NOMO-1 treated with dmso at 0.1 percent for 144 hours (cell line): ENCODE data around the gene TUB.

Experiments
- DNase-seq: peaks from one replicate; lab custom pipeline; 2025; ENCODE audit not compliant: unreplicated experiment; lab: John Stamatoyannopoulos, UW

The TUB gene

DNA sequence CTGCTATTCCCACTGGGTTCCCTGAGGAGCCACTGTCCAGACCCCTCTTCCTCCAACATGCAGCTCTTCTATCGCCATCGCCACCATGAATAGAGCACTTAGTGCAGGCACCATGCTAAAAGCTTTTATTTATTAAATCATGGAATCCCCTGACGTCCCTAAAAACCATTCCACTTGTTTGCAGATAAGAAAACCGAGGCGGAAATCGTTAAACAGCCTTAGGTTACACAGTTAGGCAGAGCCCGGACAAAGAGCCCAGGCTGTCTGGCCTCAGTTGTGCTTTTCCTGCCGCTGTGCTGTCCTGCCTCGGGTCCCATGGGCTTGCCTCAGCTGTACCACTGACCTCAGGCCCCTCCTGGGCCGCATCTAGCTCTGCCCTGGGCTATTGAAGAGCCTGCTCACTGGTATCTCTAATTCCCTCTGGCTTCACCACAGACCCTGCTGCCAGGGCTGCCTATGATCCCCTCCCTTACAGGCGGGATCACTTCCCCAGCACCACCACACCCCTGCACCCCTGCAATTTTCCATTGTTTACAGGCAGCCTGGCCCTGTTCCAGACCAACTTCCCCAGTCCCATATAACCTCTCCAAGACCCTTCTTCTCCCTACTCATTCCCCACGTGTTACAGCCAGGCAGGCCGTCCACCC is 13.0 kb upstream of the TUB start:
- no peak for DNase-seq

DNA sequence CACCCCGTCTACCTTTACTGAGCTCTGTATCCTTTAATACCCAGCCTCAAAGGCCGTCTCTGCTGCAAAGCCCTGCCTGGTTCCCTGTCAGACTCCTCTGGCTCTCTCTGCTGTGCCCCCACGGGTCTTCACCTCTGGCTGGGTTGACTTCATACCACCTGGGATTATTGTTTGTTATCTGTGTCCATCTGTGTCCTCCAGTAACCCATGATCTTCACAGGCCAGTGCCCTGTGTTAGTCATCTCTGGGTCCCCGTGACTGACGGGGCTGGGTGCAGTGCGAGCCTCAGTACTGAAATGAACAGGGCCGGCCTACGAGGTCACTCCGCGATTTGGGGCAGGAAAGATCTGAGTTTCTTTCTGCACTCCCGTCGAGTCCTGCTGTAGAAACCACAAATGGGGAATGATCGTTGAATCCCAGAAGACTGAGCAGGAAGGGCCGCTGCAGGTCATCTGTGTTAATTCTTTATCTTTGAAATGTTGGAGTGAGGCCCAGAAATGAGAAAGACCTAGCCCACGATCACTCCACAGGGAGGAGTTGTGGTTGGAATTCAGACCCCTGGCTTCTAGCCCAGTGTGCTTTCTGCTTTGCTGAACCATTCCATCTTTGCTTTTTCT is 12.3 kb upstream of the TUB start:
- no peak for DNase-seq

DNA sequence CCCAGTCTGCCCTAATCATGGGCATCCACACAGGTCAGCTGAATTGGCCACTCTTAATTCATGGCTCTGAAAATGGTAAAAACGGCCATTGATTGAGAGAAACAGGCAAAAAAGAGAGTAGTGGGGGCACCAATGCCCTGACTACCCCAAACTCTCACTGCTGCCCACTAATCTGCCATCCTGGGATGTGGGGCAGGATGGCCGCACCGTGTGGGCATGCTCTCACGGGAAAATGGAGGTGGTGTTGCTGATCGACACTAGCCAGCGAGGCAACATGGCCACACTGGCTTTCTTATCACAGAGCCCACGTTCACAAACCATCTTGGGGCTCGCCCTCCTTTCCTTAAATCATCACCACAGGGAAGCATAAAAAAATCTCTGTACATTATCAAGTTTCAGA is 11.2 kb upstream of the TUB start:
- no peak for DNase-seq

DNA sequence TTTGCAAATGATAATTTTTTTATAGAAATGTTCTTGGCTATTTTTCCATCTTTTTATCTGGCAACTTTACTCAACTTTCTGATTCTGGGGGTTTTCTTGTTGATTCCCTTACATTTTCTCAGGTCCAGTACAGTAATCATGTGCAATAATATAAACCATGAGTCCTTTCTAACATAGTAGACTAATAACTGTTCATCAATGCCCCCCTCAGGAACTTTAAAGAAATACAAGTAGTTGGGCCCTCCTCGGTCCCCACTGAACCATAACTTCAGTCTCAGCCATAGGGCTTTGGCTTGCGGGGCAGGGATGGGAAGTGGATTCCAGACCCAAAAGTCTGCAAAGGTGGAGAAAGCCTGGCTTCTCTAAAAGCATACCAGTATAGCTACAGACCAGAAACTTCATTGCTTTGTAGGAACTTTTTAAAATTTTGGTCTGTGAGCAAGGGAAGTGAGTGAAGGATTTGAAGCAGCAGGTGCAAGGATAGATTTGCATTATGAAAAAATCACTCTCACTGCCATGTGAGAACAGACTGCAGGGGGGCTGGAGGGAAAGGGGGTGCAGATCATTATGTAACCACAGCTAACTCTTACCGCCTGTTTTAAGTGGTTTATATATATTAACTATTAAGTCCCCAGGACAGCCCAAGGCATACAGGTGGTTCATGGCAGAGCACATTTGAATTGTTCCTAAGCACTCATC is 10.4 kb upstream of the TUB start:
- DNase-seq = no peak

DNA sequence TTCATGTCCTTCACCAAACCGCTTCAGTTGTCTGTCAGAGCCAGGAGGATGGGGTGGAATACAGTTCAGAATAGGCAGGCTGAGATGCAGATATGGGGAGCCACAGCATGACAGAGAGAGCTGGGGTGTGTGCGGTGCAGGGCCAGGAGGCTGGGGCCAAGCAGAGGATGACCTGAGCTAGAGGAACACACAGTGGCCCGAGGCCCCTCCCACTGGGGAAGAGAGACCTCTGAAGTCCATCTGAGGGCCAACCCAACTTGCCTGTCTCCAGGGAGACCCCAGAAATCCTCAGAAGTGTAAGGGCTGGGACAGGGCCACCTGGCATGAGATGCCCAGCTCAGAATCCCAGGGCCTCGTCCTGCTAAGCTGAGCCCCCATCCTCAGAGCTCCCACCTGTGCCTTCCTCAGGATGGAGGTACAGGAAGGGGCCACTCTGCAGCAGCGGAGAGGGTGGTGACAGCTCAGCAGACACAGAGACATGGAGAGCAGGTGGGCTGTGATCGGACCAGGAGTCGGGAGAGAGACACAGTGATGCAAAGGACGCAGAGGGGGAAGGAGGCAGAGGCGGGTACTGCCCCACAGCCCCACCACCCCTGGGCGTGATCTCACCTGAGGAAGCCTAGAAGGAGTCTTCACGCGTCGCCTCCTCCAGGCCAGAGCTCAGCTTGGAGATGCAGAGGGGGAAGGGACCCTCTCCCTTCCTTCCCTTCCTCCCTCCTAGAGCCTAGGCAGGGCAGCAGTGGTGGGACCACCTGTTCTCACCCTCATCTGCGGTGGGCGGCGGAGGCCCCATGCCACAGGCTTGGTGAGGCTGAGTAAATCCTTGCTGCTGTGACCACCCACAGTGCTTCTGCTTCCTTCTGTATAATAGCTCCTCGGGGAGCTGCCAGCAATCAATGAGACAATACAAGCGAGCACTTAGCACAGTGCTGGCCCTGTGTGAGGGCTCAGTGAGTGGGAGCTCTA is 9.1 kb upstream of the TUB start:
- no peak for DNase-seq

DNA sequence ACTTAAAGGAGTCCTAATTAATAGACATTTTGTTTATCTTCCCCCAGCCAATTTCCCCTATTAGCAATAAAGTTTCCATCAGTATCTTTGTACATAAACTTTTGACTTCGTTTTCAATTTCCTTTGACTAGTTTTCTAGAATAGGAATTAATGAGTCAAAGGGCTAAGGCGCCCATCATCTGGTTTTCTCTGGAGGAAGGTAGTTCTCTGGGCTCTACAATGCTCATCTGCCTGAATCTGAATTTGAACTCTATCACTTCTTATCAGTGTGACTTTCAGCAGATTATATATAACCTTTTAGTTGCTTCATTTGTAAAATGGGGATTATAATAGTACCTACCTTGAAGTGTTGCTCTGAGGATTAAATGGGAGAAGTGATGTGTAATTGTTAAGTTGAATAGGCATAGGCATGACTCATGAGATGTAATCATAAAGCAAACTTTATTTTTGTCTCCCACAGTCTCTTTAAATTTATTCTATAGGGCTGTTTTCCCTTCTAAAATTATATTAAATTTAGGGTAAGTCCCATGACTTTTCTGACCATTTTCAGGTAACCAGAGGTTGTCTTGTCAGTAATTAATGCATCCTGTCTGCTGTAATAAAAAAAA is 5.8 kb upstream of the TUB start:
- DNase-seq = no peak

DNA sequence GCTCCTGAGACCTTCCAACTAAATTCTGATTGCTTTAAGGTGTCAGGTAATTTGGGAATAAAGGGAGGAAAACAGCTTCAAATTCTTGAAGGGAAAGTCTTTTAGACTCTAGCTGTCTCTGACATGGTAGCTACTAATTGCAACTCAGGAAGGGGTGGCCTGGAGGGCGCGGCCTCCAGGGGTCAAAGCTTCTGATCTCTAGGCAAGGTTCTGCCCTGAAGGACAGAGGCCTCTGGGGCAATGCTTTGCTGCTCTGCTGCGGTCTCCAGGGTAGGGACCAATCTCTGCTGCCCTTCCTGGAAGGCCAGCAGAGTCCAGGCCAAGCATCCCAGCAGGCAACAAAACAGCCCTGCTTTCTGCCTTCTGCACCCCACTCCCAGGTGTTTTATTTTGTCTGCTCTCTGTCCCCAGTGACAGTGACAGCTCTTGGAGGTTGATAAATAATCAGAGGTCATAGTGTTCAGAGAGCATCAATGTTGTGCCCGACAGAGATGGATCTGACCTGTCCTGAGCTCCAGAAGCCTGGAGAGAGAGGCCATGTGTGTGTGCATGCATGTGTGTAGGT is 1.8 kb upstream of the TUB start:
- DNase-seq = no peak

DNA sequence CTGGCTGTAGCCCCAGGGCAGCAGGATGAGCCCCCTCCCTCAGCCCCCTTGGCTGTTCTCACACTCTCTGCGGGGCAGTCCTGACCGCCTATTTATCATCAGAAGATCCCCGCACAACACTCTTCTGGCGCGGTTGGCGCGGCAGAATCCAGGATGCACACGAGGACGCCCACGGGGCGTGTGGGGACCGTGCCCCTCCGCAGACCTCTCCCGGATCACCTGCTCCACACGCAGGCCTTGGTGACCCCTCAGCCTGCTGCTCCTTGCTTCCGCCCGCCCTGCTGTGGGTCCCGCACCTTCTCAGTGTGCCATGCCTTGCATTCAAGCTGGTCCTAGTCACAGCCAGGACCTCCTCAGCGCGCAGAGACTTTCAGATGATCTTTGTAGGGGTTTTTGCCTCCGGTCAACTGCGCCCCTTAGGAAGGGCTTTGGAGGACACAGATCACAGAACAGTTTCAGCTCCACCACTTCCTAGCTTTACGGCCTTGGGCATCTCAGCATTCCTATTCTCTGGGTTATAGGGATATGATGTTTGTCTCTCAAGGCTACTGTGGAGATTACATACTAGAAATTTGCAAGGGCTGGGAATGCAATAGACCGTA is 841 bp upstream of the TUB start:
- DNase-seq = no peak

DNA sequence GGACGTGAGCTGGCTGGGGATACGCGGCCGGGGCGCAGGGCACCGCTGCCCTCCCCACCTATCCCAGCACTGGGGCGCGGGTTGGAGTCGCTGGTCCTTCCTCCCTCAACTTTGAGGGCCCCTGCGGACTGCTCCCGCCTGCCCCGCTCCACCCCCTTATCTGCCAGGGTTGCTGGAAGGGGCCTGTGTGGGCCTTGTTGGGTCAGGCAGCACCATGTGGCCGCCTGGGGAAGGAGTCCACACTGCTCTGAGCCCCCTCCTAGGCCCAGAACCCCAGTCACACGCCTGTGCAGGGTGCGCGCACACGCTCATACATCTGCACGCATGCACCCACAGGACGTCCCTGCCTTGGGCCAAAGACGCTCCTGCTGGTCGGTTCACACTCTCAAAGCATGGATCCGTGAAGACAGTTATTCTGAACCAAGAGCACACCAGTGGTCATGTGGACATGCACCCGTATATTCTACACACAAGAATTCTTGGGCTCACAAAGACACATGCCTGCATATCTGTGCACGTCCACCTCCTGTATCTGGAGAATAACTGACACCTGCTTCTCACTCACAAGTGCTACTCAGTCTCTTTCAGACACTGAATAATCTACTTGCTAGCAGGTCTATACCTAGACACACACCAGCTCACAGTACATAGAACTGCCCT is 710 bp downstream of the TUB start:
- DNase-seq = no peak

DNA sequence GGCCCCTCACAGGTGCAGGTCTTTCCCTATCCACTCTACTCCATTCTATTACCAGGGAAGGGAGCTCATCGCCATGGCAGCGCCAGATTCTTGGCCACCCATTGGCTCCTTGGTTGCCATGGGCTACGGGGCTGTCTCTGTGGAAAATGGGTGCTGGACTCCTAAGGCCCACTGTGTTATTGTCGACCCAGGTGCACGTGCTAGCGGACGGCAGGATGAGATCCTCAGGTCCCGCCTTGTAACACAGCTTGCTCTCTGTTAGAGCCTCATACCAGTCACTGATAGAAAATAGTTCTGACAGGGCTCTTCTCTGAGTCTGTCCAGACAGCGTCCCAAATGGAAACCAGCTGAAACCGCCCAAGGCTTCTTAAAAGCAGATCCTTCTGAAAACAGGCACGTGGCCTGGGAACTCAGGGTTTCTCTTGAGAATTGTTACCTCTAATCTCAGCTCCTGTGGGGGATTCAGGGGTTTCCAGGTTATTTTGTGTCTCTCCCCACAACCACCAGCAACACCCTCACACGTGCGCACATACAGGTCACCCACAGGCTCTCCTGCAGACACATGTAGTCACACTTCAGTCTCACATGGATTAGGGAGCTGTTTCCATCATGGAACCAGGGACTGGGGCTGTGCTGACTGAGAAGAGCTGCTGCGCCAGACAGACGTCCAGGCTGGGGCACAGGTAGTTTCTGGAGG is 1.5 kb downstream of the TUB start:
- DNase-seq = no peak

DNA sequence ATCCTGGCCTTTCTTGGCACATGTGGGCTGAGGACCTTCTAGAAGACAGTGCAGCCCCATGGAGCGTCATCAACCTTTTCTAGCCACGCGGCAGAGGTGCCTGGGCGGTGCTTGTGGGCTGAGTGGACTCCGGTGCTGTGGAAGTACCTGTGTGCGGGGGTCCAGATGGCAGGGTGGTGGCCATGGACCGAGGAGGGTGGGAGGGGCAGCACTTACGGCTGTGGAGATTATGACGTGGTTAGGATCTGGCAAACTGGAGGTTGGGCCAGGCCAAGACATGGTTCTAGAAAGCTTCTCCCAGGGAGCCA is 2.0 kb downstream of the TUB start:
- DNase-seq = no peak

DNA sequence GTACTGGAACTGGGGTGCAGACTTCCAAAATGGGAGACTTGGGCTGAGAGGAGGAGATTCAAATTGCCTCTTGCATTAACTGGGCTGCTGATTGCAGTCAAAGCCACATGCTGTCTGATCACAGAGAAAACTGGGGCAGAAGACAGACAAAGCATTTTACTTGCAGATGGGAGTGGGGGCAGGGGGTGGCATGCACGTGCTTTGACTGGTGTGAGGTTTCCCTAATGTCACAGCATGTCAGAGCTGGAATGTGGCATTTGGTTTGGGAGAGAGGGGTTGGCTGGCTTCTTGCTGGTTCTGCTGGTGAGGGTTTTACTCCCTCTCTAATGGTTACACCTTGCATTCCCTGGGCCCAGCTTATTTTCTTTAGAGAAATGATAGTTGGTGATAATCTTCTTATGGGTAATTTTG is 2.9 kb downstream of the TUB start:
- no peak for DNase-seq

DNA sequence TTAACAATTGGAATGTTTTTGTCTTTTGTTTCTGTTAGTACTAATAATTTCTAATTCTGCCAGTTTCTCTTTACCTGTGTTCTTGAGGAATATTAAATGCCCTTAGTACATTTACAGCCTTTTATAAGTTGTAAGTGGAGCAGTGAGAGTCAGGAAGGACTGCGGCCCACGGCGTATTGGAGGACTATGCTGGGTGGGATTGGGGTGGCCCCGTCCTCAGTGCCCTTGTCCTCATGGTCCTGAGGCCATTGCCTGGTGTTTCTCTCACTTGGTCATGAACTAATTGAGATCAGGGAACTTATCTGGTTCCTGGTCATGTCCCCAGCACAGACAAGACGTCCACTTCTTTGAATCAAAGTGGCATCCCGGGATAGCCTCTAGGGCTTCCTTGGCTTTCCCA is 3.3 kb downstream of the TUB start:
- DNase-seq = no peak

DNA sequence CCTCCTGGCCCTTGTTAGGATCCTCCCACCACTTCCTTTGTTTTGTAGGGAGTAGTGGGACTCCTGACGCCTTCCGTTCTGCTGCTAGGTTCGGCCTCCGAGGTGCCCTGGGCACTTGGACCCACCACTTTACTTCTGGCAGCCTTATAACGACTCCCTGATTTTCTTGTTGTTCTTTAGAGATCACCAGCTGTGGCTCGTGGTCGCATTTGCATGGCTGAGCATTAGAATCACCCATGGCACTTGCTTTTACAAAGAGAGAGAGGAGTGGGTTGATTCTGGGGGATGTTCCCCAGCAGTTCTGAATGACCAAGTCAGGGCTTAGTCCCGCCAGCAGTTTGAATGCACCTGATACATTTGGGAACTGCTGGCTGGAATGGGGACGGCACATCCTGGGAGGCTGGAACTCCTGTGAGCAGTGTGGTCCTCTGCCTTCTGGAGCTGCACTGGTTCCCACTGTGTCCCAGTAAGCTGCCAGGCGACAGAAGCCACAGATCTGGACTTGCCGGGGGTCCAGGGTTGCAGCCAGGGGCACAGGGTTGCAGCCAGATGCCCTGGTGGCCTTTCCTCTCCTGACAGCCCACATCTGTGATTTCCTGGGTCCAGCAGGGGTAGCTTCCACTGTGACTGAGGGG is 4.1 kb downstream of the TUB start:
- no peak for DNase-seq

DNA sequence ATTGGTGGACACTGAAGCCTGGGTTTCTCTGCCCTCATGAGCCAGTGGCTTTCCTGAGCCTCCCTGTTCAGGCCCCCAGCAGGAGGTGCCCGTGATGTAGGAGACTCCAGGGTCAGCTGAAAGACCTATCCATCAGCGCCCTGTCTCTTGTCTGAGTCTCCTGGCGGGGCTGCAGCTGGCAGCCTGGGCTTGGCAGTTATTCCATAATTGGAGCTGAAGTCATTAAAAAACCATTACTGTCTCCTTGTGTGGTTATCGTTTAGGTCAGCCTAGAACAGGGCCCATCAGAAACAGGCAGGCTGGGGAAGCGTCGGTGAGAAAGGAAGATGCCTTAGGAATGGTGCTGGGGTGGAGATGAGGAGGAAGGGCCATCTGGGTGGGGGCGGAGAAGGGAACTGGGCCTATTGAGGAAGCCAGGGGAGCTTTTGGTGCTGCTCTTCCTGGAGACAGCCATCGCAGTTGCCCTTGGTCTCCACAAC is 5.0 kb downstream of the TUB start:
- DNase-seq = no peak

DNA sequence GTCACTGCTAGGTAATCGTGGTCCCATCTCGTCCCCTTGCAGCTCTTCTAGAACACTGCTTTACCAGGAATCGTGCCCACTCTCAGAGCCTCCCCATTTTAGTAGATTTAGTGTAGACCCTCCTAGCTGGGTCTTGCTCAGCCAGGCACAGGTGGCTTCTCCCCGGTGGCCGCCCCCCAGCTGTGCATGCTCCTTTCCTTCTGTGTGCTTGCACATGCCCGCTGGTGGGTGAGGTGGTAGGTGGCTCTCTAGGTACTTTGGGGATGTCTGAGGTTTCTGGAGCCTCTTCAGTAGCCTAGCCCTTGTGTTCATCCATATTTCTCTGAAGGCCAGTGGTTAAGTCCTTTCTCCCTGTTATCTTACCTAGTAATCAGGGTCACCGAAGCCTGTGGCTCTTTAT is 5.6 kb downstream of the TUB start:
- no peak for DNase-seq

DNA sequence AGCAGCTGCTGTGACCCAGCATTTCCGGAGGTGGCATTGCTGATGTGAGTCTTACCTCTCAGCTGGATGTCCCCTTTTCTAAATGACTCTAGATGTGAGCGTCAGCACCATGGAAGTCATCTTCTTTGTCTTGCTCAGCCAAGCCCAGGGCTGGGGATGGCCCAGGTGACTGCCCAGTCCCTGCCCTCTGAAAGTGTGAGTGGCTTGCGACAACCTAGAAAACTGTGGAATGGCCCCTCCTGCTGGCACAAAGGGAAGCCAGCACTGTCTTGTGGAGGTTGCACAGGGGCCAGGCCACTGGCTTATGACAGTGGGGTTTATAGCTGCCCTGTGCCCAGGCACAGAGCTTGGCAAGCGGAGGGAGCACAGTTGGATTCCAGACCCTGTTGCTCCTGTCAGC is 6.2 kb downstream of the TUB start:
- DNase-seq = no peak

DNA sequence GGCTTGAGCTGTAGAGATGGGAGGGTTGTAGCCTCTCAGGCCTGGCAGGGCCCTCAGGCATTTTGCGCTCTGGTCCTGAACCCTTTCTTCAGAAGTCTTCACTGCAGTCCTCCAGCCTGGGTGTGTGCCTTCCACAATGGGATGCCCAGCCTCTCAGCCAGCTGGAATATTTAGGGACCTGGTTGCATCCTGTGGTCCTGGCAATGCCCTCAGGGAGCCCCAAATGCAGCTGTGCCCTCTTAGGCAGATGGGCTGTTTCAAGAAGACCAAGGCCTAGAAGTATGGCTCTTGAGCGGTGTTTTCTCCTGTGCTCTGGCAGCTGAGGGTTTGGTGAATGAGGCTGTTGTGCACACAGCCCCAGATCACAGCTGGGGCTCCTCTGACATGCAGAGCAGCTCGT is 6.7 kb downstream of the TUB start:
- DNase-seq = no peak
